ENCODE measurements around the gene OR14K1.
"Not testable (repeated sequence)": the region's sequence is repeated elsewhere in the genome, so short reads cannot be mapped to it uniquely, and the experiment has no call there.

Gene OR14K1, protein sequence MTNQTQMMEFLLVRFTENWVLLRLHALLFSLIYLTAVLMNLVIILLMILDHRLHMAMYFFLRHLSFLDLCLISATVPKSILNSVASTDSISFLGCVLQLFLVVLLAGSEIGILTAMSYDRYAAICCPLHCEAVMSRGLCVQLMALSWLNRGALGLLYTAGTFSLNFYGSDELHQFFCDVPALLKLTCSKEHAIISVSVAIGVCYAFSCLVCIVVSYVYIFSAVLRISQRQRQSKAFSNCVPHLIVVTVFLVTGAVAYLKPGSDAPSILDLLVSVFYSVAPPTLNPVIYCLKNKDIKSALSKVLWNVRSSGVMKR

DNA sequence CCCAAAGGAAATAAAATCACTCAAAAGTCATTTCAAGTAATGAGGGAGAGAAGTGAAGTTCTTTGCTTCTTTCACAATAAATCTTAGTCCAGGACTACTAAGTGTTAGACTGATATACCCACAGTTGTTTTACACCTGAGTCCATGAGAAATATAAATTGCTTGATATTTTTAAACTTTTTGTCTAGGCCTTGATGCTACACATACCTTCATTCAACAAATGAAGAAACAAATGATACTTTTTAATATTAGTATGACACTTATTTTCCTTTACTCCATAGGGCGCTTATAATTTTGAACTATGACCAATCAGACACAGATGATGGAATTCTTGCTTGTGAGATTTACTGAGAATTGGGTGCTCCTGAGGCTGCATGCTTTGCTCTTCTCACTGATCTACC, at the start of gene OR14K1:
Gene OR14K1, plus strand, starts transcription at position 301 of the 400 bp plus-strand sequence. Its CDS starts 0 bp downstream, at position 301.
- no peak for DNase-seq

DNA sequence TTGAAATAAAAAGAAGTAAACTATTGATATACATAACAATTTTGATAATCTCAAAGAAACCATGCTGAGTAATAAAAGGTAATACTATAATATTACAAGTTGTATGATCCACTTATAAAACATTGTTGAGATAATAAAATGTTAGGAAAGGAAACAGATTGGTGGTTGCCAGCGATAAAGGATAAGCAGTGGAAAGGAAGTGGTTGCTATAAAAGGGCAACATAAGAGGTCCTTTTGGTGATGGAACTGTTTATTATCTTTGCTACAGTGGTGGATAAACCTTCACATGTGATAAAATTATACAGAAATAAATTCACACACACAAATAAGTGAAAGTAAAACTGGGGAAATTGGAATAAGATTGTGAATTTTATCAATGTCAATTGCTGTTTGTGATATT, 37.1 kb upstream of the OR14K1 start:
- no peak for DNase-seq

DNA sequence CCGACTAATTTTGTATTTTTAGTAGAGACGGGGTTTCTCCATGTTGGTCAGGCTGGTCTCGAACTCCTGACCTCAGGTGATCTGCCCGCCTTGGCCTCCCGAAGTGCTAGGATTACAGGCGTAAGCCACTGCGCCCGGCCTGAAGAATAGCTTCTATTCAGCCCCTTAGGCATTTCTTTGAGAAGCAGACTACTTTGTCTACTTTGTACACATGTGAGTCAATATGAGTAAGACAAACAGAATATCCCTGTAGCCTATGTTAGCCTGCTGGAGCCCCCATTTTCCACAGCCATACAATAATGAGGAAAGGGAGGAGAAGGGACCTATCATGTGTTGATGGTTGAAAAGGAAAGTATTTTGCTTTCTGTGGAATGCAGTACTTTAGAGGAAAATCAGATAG, 27.7 kb upstream of the OR14K1 start:
- DNase-seq = not testable (repeated sequence)

DNA sequence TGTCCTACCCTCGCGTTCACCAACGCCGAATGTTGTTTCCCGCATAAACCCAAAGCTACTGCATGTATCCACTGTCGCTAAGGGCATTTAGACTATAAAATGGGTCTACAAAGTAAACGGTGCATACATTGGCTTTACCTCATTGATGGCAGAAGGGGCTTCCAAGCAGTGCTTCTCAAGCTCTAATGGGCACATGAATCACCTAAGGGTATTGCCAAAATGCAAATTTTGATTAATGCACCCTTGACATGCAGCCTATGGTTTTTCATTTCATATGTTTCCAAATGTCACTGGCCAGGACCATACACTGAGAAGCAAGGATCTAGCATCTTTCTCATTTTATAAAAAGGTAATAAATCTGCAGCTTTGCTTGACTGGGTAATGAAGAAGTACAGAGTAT, 24.7 kb upstream of the OR14K1 start:
- DNase-seq = no peak

DNA sequence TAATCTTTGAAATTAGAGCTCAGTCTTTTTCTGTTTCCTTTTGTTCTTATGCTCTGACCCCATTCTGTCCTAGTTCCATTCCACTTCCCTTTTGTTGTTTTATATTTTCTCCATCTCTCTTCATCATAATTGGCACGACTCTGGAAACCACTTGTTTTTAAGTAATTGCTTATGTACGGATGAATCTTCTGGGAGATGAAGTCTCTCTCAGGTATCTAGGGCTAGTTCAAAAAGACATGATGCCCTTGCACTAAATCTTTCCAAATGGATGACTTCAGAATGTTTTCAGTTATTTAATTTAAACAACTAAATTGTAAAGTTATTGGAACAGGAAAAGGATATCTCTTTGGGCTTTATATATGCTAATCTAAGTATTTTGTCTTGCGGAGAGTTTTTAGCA, 21.9 kb upstream of the OR14K1 start, which contains the start of gene OR6F1:
Gene OR6F1, minus strand, starts transcription at position 101 of the 400 bp plus-strand sequence. CDS start 3,891 bp downstream, outside the sequence.
- no peak for DNase-seq

DNA sequence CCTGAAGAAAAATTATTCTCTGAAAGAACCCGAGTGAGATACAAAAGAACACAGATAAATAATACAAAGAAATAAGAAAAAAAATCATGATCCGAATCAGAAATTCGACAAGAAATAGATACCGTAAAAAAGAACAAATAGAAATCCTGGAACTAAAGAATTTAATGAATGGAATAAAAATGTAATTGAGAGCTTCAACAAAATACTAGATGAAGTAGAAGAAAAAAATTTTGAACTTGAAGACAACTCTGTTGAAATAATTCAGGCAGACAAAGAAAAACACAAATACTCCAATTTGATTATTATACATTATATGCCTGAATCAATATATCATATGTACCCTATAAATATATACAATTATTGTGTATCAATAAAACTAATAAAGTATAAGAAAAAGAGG, 17.2 kb upstream of the OR14K1 start:
- no peak for DNase-seq

DNA sequence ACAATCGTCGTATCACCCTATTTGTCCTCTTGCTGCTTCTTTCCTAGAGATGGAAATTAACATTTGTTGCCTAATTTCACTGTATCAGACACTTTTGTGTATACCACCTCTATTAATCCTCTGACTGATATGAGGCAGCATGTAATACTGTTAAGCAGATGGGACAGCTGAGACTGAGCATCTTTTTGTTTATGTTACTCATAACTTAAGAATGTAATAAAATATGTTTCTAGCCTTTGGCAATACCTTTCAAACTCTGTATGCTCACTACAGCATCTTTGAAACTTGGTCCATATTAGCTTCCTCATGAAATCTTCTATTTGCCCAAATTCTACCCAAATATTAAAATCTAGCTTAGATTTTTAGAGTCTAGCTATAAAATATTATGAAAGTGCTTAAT, 2.3 kb downstream of the OR14K1 start:
- no peak for DNase-seq

DNA sequence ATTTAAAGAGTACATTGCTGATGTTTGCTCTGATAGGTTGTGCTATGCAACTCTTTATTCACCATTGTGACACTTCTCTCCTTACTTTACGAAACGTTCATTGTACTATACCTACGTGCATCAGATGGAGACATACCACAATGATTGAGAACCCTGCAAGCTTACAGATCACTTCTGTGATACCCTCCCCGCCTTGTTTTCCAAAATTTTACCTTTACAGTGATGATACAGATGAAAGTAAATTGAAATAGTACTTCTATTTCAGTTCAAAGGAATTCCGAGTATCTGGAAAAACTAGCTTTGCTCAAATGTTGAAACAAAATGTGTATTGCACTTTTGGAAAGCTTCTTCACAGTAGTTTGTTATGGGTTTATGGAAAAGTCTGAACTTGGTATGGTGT, 3.3 kb downstream of the OR14K1 start:
- DNase-seq = no peak

DNA sequence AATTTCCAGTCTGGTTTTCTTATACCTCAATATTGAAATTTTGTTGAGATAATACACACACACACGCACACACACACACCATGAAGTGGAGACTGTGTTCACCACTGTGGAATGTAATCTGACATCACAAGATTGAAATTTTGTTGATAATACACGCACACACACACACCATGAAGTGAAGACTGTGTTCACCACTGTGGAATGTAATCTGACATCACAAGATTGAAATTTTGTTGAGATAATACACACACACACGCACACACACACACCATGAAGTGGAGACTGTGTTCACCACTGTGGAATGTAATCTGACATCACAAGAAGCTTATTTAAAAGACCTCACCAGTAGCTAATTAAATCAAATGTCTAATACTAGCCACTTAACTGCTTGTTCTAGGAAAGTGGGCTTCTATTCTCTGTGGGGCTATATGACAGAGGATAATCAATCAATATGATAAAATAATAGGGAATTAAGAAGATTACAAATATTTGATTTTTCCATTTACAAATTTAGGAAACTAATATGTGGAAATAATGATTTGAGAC, 3.9 kb downstream of the OR14K1 start:
- not testable (repeated sequence) for DNase-seq

DNA sequence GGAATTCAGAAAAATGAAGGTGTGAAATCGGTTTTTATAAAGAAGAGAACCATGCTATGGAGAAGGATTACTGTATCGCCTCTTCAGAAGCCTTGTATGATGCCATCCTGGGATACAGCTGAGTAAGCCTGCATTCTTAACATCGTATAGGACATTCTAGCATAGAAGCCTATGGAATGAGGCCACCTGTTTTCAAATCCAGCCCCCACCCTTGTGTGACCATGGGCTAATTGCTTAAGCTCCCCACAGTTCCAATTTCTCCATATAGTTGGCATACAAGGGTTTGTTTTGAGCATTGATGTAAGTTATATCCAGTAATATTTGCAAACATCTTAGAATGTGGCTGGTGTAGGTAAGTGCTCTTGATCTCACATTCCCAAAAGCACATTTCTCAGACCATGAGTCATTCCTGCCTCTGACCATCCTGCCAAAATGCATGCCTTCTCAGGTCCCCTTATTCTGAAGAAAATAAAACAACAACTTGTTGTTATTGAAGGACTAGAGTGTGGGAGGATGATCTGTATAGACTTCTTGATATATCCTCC, 8.0 kb downstream of the OR14K1 start:
- DNase-seq = no peak

DNA sequence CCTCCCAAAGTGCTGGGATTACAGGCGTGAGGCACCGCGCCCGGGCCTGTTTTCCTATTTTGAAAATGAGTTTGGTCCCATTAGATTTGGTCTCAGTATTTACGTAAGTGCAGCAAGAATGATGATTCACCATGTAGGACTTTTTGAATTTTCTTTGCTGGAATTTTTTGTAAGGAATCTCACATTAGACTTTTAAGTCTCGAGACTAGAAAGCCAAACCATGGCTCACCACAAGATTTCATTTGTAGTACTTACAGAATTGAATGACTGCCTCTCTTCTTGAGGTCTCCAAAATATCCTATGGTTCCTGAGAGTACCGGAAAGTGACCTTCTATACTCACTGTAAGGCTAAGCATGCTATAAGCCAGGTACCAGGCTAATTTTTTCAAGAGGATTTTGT, 9.2 kb downstream of the OR14K1 start:
- DNase-seq = no peak

DNA sequence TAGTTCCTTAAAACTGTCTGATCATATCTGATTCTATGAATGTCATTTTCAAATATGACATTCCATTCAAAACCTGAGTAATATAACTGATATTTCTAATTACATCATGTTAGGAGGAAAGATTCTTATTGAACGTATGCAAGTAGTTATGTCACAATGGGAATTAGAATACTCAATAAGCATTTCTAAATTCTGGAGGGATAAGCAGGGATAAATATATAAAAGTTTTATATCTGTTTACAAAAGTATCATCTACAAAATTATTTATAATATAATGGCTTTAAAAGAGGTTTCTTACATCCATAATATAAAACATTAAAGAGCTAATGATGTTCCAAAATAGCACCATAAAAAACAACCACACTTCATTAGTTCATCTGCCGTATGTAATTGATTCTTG, 9.6 kb downstream of the OR14K1 start, which contains the start of gene OR14A2:
Gene OR14A2, minus strand, starts transcription at position 101 of the 400 bp plus-strand sequence.
- DNase-seq = no peak

DNA sequence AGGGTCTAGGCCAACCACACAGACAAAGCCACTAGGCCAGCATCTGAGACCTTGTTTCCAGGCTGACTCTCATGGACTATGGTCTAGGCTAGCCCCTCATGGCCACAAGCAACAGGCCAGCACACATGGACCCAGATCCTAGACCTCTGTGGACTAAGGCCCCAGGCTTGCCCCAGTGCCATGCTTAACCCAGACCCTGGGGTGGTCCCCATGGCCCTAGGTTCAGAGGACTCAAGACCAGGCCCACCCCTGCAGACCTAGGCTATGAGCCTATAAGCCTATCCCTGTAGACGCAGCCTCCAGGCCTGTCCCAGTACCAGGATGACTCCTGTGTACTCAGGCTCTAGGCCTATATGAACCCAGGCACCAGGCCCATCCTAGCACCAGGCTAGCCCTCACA, 11.5 kb downstream of the OR14K1 start:
- DNase-seq = no peak

DNA sequence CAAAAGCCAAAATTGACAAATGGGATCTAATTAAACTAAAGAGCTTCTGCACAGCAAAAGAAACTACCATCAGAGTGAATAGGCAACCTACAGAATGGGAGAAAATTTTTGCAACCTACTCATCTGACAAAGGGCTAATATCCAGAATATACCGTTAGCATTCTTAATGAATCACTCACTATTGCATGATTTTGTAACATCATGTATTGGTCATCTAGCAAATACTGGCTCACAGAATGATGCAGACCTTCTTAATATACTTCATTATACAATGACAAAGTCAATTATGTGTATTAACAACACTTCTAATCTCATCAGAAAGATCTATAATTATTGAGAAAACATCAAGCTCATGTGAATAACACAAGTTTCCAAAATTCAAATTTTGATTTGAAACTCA, 15.9 kb downstream of the OR14K1 start:
- not testable (repeated sequence) for DNase-seq

DNA sequence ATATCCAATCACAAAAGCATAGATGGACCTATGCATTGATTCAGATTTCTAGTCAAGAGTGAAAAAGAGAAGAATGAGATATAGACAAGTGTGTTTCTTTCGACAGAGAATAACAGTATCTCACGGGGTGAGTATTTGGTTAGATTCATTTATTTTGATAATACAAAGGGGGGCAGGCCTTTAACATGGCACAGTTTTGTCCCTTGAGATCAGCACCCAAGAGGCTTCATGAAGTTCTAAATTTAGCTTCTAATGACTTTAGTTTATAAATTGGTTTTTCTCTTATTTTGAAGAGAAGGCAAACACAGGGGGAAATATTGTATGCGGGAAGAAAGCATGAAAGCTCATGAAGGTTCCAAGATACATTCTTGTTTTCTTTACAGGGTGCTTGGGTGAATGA, 22.0 kb downstream of the OR14K1 start, which contains the start of gene OR1C1:
Gene OR1C1, minus strand, starts transcription at position 101 of the 400 bp plus-strand sequence. CDS start 2,150 bp downstream, outside the sequence.
- DNase-seq = no peak

DNA sequence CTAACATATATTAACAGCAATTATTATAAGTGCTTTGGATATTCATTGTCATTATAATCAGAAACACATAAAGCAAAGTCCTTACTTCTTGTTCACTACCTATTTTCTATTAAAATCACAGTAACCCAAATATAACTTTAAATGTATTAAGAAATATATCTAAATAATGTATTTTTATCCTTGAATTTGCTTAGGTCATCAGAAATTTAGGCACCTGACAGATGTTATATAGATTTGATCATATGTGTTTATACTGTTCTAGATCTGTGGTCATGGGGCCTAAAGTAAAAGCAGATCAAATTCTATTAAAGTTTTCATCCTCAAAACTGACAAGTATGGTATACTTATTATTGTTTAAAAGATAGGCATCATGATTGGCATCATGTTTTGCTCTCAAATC, 31.2 kb downstream of the OR14K1 start:
- DNase-seq = no peak
